BJ (cell line): Measurements from ENCODE around the gene RAP2A. TPM values are rescaled to one million over a fixed set of nuclear protein-coding genes. Genes with fewer than 3 reads are reported as not detected.

Experiments used
- CTCF ChIA-PET: fragments of 350-600 bp; formaldehyde crosslinking; extraction: SDS; loops from one replicate; lab custom pipeline; 2021; ENCODE audit warnings: antibody characterized with exemption, inconsistent platforms; lab: Yijun Ruan, JAX
- POLR2A ChIA-PET: fragments of 300-600 bp; sonication (Branson Sonifier 250); formaldehyde crosslinking; extraction: SDS; loops from one replicate; lab custom pipeline; 2021; ENCODE audit warnings: antibody characterized with exemption; lab: Charles Lee
- DNase-seq: peaks from one replicate; pipeline ENCODE4 v3.0.0-alpha.2; 2011; ENCODE audit warnings: low read depth
- H3K27me3 ChIP-seq: 2 replicates; pipeline ENCODE4 v1.6.0; 2011; ENCODE audit warnings: low read length; ENCODE audit not compliant: control insufficient read depth, insufficient read depth
- H3K36me3 ChIP-seq: 2 replicates; pipeline ENCODE4 v1.5.1; 2011; ENCODE audit warnings: low read length; ENCODE audit not compliant: control insufficient read depth, insufficient read depth
- H3K4me3 ChIP-seq: 2 replicates; pipeline ENCODE4 v1.5.1; 2011; ENCODE audit warnings: low read depth, mild to moderate bottlenecking, control low read depth, low read length
- CTCF ChIP-seq: IDR thresholded peaks from 2 replicates; pipeline ENCODE4 v1.5.1; 2011; ENCODE audit warnings: low read depth, mild to moderate bottlenecking, control low read depth, inconsistent platforms, low read length, moderate library complexity; ENCODE audit not compliant: insufficient read depth
- polyA plus RNA-seq: library from polyadenylated mRNA; depleted of rRNA; stranded (reverse); fragments of >200 nt; gene quantifications from 2 replicates; pipeline ENCODE4 v1.2.3, GENCODE V29; 2011

RAP2A gene
- polyA plus RNA-seq, 1 experiment: 8.3 TPM

GRCh38 chr13:97414392-97414791, 19.6 kb upstream of the RAP2A start:
- DNase-seq: no peak
- ChIA-PET CTCF (no interaction called here), POLR2A (no interaction called here)
- no peak overlapping the region for H3K4me3 ChIP-seq
- no peak for TF ChIP-seq CTCF
- H3K27me3 ChIP-seq: no peaks in the 10 kb centered on the region; the same call in 1 of the 2 replicates
- no peaks in the 10 kb centered on the region for H3K36me3 ChIP-seq

GRCh38 chr13:97417698-97418097, 16.3 kb upstream of the RAP2A start:
- DNase-seq: no peak
- ChIA-PET CTCF (interaction anchor here (1.7 kb wide), 1 partner anchor 10 kb away, joined by 6 read pairs; no protein-coding TSS in a partner anchor), POLR2A (no interaction called here)
- TF ChIP-seq CTCF: no peak
- H3K4me3 ChIP-seq: no peak overlapping the region
- H3K27me3 ChIP-seq: no peaks in the 10 kb centered on the region
- H3K36me3 ChIP-seq: no peaks in the 10 kb centered on the region

GRCh38 chr13:97422118-97423054, 11.6 kb upstream of the RAP2A start:
- Histone ChIP-seq H3K4me3 (no peak overlapping the region), H3K27me3 (no peaks in the 10 kb centered on the region), H3K36me3 (no peaks in the 10 kb centered on the region)
- DNase-seq: no peak
- ChIA-PET CTCF (no interaction called here), POLR2A (no interaction called here)
- no peak for TF ChIP-seq CTCF

GRCh38 chr13:97423300-97424045, 10.5 kb upstream of the RAP2A start:
- TF ChIP-seq CTCF: no peak
- ChIA-PET POLR2A (no interaction called here), CTCF (no interaction called here)
- Histone ChIP-seq H3K27me3 (no peaks in the 10 kb centered on the region), H3K4me3 (no peak overlapping the region), H3K36me3 (no peaks in the 10 kb centered on the region)
- no peak for DNase-seq

- CTCF ChIA-PET: interaction anchor here (0.8 kb wide), 1 partner anchor 9 kb away, joined by 3 read pairs; no protein-coding TSS in a partner anchor
- TF ChIP-seq CTCF: no peak
- no peaks in the 10 kb centered on the region for H3K27me3 ChIP-seq
- H3K4me3 ChIP-seq: no peak overlapping the region
- DNase-seq: no peak
- POLR2A ChIA-PET: no interaction called here
- no peaks in the 10 kb centered on the region for H3K36me3 ChIP-seq
These were observed 8.4 kb upstream of the RAP2A start for GRCh38 chr13:97425590-97425989.
